Uterus (tissue), 2 donors: ENCODE data around the gene MB.

Source experiments
- CTCF ChIP-seq, 4 experiments: fragments of 200-600 bp in 2 of 4; fragments of 450-650 bp in 2 of 4; sonication (generic) in 2 of 4; IDR thresholded peaks; one replicate each; pipeline ENCODE4 v1.5.1; 2016 to 2019; ENCODE audit warnings: antibody characterized with exemption in 4 of 4, mild to moderate bottlenecking in 2 of 4, moderate library complexity in 1 of 4
- POLR2A ChIP-seq, 2 donors: fragments of 450-650 bp; IDR thresholded peaks; one replicate each; pipeline ENCODE4 v1.6.1; 2016; ENCODE audit warnings: antibody characterized with exemption in 2 of 2, mild to moderate bottlenecking in 1 of 2, moderate library complexity in 1 of 2

DNA sequence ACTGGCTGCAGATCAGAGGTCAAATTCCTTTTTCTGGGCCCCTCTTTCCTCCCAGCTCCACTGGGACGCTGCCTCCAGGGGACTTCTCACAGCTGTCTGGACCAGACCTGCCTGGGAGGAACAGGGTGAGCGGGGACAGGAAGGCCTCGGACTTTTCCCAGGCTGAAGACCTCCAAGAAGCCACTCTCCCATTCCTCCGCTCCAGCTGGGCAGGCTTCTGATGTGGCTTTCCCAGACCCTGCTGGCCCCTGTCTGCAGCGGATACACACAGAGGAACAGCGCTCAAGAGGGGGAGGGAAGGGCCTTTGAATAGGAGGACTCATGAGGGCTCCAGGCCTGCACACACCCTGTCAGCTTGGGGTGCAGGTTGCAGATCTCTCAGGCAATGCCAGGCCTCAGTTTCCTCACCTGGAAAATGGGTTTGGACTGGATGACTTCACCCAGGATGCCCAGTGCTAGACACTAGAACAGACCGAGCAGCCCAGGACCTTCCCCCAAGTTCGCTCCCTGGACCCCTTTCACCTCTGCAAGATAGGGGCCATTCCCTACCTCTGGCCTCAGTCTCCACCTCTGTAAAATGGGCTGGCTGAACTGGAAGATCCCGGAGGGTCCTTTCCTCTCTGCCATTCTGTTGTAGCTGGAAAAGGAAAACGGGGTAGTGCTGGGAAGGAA lies 36.6 kb downstream of the MB start:
- TF ChIP-seq POLR2A (IDR thresholded peaks at IDR 0.05) (no peak), CTCF (IDR thresholded peaks at IDR 0.05) (no peak)
